ENCODE data around the gene ZNF74.

- no peak for TF ChIP-seq PATZ1 (CRISPR knock-in tag; IDR thresholded peaks at IDR 0.05; ENCODE audit: borderline replicate concordance)
- TF ChIP-seq ZFP3 (CRISPR knock-in tag; IDR thresholded peaks at IDR 0.05): no peak
These were observed 56.0 kb downstream of the ZNF74 start for GRCh38 chr22:20449819-20450550.
